ENCODE measurements around the gene ULK4. TPM values are rescaled to one million over a fixed set of nuclear protein-coding genes. Genes with fewer than 3 reads are reported as not detected.

The ULK4 gene
- total and polyA plus RNA-seq, 2 of the 8 experiments (the other 6 are each of a cell fraction or from before 2014, with no cell fraction given): 3.0 to 10.8 TPM

GRCh38 chr3:41519746-41520145 lies 442.2 kb downstream of the ULK4 start (continued):
- TF ChIP-seq, protein P1, sequence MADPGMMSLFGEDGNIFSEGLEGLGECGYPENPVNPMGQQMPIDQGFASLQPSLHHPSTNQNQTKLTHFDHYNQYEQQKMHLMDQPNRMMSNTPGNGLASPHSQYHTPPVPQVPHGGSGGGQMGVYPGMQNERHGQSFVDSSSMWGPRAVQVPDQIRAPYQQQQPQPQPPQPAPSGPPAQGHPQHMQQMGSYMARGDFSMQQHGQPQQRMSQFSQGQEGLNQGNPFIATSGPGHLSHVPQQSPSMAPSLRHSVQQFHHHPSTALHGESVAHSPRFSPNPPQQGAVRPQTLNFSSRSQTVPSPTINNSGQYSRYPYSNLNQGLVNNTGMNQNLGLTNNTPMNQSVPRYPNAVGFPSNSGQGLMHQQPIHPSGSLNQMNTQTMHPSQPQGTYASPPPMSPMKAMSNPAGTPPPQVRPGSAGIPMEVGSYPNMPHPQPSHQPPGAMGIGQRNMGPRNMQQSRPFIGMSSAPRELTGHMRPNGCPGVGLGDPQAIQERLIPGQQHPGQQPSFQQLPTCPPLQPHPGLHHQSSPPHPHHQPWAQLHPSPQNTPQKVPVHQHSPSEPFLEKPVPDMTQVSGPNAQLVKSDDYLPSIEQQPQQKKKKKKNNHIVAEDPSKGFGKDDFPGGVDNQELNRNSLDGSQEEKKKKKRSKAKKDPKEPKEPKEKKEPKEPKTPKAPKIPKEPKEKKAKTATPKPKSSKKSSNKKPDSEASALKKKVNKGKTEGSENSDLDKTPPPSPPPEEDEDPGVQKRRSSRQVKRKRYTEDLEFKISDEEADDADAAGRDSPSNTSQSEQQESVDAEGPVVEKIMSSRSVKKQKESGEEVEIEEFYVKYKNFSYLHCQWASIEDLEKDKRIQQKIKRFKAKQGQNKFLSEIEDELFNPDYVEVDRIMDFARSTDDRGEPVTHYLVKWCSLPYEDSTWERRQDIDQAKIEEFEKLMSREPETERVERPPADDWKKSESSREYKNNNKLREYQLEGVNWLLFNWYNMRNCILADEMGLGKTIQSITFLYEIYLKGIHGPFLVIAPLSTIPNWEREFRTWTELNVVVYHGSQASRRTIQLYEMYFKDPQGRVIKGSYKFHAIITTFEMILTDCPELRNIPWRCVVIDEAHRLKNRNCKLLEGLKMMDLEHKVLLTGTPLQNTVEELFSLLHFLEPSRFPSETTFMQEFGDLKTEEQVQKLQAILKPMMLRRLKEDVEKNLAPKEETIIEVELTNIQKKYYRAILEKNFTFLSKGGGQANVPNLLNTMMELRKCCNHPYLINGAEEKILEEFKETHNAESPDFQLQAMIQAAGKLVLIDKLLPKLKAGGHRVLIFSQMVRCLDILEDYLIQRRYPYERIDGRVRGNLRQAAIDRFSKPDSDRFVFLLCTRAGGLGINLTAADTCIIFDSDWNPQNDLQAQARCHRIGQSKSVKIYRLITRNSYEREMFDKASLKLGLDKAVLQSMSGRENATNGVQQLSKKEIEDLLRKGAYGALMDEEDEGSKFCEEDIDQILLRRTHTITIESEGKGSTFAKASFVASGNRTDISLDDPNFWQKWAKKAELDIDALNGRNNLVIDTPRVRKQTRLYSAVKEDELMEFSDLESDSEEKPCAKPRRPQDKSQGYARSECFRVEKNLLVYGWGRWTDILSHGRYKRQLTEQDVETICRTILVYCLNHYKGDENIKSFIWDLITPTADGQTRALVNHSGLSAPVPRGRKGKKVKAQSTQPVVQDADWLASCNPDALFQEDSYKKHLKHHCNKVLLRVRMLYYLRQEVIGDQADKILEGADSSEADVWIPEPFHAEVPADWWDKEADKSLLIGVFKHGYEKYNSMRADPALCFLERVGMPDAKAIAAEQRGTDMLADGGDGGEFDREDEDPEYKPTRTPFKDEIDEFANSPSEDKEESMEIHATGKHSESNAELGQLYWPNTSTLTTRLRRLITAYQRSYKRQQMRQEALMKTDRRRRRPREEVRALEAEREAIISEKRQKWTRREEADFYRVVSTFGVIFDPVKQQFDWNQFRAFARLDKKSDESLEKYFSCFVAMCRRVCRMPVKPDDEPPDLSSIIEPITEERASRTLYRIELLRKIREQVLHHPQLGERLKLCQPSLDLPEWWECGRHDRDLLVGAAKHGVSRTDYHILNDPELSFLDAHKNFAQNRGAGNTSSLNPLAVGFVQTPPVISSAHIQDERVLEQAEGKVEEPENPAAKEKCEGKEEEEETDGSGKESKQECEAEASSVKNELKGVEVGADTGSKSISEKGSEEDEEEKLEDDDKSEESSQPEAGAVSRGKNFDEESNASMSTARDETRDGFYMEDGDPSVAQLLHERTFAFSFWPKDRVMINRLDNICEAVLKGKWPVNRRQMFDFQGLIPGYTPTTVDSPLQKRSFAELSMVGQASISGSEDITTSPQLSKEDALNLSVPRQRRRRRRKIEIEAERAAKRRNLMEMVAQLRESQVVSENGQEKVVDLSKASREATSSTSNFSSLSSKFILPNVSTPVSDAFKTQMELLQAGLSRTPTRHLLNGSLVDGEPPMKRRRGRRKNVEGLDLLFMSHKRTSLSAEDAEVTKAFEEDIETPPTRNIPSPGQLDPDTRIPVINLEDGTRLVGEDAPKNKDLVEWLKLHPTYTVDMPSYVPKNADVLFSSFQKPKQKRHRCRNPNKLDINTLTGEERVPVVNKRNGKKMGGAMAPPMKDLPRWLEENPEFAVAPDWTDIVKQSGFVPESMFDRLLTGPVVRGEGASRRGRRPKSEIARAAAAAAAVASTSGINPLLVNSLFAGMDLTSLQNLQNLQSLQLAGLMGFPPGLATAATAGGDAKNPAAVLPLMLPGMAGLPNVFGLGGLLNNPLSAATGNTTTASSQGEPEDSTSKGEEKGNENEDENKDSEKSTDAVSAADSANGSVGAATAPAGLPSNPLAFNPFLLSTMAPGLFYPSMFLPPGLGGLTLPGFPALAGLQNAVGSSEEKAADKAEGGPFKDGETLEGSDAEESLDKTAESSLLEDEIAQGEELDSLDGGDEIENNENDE (IDR thresholded peaks at IDR 0.05; ENCODE audit: insufficient replicate concordance, low read length): no peak
- TF ChIP-seq NANOG (IDR thresholded peaks at IDR 0.05; ENCODE audit: insufficient read depth, low read depth, low read length, poor library complexity, severe bottlenecking) (no peak), TBP (IDR thresholded peaks at IDR 0.05; ENCODE audit: low read depth, low read length) (no peak), SIN3A (conservative IDR thresholded peaks at IDR 0.05 in 1 of 2, IDR thresholded peaks at IDR 0.05 in 1 of 2; ENCODE audit: low read depth in 1 of 2, low read length in 2 of 2) (no peak), POLR2AphosphoS5 (IDR thresholded peaks at IDR 0.05; ENCODE audit: low read depth, low read length) (no peak), EP300 (IDR thresholded peaks at IDR 0.05; ENCODE audit: borderline replicate concordance in 1 of 2, low read depth in 2 of 2, low read length in 2 of 2) (no peak), JUN (IDR thresholded peaks at IDR 0.05; ENCODE audit: low read depth, low read length) (no peak), SIRT6 (IDR thresholded peaks at IDR 0.05; ENCODE audit: low read length) (no peak)

All from H1 (cell line).